DMS79 (cell line): ENCODE data around the gene ALDH5A1.
A peak's percentile ranks its signal among the peaks of the same experiment; 100 is the strongest.

Experiments used
- DNase-seq: peaks from one replicate; lab custom pipeline; 2025; lab: John Stamatoyannopoulos, UW

The ALDH5A1 gene

GRCh38 chr6:24569811-24570210, 75.0 kb downstream of the ALDH5A1 start:
- no peak for DNase-seq

GRCh38 chr6:24571361-24571760, 76.6 kb downstream of the ALDH5A1 start:
- no peak for DNase-seq

GRCh38 chr6:24574809-24575208, 80.0 kb downstream of the ALDH5A1 start:
- DNase-seq, result no peak

- DNase-seq, result no peak
Observed at GRCh38 chr6:24576447-24576846, 81.7 kb downstream of the ALDH5A1 start.

- no peak for DNase-seq
Observed at GRCh38 chr6:24581084-24581669, 86.4 kb downstream of the ALDH5A1 start.

- peak; percentile 92 for DNase-seq
Observed at GRCh38 chr6:24583463-24584381, 89.0 kb downstream of the ALDH5A1 start.

GRCh38 chr6:24584382-24584720, 89.6 kb downstream of the ALDH5A1 start:
- DNase-seq, result peak; percentile 92
